Measurements from ENCODE around the gene CAD.
"Not testable (repeated sequence)": the region's sequence is repeated elsewhere in the genome, so short reads cannot be mapped to it uniquely, and the experiment has no call there.

The CAD gene

GRCh38 chr2:27261241-27261925, 44.2 kb downstream of the CAD start:
- DNase-seq = no peak

GRCh38 chr2:27261926-27262298, 44.7 kb downstream of the CAD start:
- no peak for DNase-seq

DNA sequence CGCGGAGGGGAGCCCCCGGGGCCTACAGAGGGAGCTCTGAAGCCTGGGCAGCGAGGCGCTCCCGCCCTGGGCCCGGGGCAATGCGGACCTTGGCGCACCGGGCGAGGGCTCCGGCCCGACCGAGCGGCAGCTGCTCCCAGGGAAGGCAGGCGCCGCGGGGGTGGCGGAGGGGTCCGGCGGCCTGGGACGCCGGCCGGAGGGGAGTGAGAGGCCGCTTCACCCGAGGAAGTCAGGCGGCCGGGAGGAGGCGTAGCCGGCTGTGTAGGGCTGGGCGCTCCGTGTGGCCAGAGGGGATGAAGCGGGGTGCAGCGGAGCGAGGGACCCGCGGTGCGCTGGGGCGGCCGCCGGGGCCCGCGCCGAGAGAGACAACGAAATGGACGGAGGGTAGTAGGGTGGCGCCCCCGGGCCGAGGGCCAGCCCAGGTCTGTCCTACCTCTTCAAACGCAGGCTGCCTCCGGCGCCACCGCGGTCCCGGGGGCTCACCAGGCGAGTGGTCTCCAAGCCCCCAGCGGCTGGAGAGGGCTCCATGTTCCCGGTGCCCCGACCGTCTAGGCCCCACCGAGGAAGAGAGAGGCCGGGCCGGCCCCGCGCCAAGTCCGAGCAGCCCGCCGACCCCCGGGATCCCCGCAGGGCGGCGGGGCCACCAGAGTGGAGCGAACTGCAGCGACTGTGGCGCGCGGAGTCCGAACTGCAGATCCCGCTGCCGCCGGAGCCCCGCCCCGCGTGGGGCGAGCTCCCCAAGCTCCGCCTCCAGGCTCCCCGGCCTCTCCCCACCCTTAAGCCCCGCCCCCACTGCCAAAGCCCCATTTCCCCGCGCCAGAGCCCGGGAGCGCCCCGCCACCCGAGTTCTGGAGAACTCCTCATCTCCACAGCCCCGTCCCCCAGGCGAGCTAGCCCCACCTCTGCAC, 45.5 kb downstream of the CAD start, which contains the start of gene SLC30A3:
SLC30A3 (minus strand) TSS at position 669 of the 908 bp plus-strand sequence; CDS start at position 528, 141 bp downstream.
- DNase-seq = no peak

GRCh38 chr2:27263287-27264252, 46.4 kb downstream of the CAD start:
- no peak for DNase-seq

- DNase-seq = no peak
These were observed 47.1 kb downstream of the CAD start for GRCh38 chr2:27264253-27264752.

- DNase-seq = peak; percentile 55
These were observed 47.8 kb downstream of the CAD start for GRCh38 chr2:27264753-27265535.

DNA sequence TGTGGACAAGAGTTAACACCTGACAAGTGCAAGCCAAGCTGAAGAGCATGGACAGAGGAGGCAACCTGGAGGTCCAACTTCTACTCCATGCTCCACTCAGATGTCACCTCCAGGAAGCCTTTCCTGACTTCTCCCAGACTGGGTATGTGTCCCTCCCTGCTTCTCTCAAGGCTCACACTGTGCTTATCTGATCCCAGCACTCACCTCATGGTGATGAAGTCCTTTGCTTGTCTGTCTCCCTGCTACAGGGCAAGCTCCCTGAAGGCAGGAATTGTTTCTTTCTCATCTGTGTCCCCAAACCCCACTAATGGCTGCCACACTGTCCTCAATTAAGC, 48.3 kb downstream of the CAD start:
- no peak for DNase-seq

- not testable (repeated sequence) for DNase-seq
These were observed 51.1 kb downstream of the CAD start for GRCh38 chr2:27268296-27268695.

- DNase-seq = no peak
These were observed 53.0 kb downstream of the CAD start for GRCh38 chr2:27270131-27270530.

GRCh38 chr2:27270670-27271069, 53.5 kb downstream of the CAD start:
- no peak for DNase-seq

- no peak for DNase-seq
These were observed 54.6 kb downstream of the CAD start for GRCh38 chr2:27271631-27272340.

DNA sequence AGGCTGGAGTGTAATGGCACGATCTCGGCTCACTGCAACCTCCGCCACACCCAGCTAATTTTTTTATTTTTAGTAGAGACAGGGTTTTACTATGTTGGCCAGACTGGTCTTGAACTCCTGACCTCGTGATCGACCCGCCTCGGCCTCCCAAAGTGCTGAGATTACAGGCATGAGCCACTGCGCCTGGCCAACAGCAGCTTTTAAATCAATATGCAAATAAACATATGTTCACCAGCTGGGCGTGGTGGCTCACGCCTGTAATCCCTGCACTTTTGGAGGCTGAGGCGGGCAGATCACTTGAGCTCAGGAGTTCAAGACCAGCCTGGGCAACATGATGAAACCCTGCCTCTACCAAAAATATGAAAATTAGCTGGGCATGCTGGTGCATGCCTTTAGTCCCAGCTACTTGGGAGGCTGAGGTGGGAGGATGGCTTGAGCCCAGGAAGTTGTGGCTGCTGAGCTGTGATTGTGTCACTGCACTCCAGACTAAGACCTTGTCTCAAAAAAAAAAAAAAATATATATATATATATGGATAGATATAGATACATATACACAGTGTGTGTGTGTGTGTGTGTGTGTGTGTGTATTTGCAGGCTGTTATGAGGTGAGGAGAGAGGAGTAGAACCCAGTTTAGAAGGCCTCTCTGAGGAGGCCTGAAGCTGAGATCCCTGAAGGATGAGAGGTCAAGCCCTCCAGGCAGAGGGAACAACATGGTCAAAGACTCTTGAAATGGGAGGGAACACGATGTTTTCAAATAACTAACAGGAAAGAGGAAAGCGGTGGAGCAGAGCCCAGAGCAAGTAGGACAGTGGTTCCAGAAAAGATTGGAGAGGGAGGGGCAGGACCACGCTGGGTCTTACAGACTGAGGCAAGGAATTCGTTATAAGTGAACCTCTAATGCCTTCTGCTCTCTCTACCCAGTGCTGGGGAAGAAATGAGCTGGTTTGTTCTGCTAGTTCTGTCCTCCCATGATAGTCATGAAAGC, 55.7 kb downstream of the CAD start:
- not testable (repeated sequence) for DNase-seq

- DNase-seq = no peak
These were observed 58.3 kb downstream of the CAD start, which contains the start of gene DNAJC5G for GRCh38 chr2:27275211-27276150. Gene DNAJC5G (plus strand): TSS chr2:27275433. CDS start chr2:27276729, 1,296 bp downstream.

GRCh38 chr2:27278010-27278409, 60.8 kb downstream of the CAD start:
- DNase-seq = no peak

GRCh38 chr2:27280826-27281225, 63.7 kb downstream of the CAD start:
- DNase-seq = no peak

DNA sequence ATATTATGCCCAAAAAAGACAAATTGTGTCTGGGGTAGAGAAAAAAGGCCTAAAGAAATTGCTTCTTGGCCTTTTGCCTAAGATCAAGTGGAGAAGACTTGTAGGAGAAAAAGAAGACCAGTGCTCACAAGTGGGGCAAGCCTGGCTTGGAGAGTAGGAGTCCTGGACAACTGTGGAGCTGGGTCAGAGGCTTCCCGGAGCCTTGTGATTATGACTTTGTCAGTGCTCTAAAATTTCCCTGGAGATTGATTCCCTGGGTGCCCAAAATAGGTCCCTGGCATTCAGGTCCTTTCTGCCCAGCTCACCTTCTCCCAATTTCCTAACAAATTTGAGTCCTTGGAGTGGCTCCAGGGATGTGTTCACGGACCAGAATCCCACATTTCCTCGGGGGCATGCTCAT, 64.3 kb downstream of the CAD start:
- DNase-seq = no peak

GRCh38 chr2:27281855-27282559, 64.8 kb downstream of the CAD start, which contains the start of gene TRIM54:
Gene TRIM54 (plus strand): TSS chr2:27282429. CDS start chr2:27282732, 303 bp downstream.
- no peak for DNase-seq

DNA sequence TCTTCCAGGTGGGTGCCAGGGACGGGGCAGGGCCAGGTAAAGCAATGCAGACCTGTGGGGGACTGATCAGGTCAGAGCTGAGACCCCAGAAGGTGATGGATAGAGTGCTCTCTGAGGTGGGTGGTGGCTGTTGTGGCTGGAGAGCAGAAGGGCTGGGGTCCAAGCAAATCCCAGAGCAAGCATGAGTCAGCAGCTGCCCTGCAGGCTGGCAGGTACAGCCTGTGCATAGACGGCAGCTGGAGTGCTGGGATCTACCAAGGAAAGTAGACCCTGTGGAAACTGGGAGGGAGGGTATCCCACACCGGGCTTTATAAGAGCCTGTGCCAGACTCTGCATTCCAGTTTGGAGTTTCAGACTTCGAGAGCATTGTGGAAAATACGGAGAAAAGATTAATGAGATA, 65.7 kb downstream of the CAD start:
- DNase-seq = no peak

All from DMS153 (cell line).